CD4-positive, alpha-beta T cell treated with Interleukin-17A for 1 hour (primary cell): ENCODE measurements around the gene ETF1.
"Not testable (repeated sequence)": the region's sequence is repeated elsewhere in the genome, so short reads cannot be mapped to it uniquely, and the experiment has no call there.

Experiments used
- DNase-seq: peaks from one replicate; pipeline ENCODE4 v3.0.0-alpha.2; 2020

The ETF1 gene

GRCh38 chr5:138527170-138527569, 15.9 kb downstream of the ETF1 start:
- no peak for DNase-seq

GRCh38 chr5:138523406-138523805, 19.6 kb downstream of the ETF1 start:
- no peak for DNase-seq

GRCh38 chr5:138520971-138521370, 22.1 kb downstream of the ETF1 start:
- DNase-seq, result no peak

GRCh38 chr5:138517437-138517836, 25.6 kb downstream of the ETF1 start:
- DNase-seq, result no peak

GRCh38 chr5:138515556-138516245, 27.3 kb downstream of the ETF1 start:
- no peak for DNase-seq

GRCh38 chr5:138514021-138514420, 29.0 kb downstream of the ETF1 start:
- no peak for DNase-seq

- no peak for DNase-seq
These were observed 34.1 kb downstream of the ETF1 start for GRCh38 chr5:138508958-138509357.

GRCh38 chr5:138507485-138507884, 35.6 kb downstream of the ETF1 start:
- DNase-seq, result not testable (repeated sequence)

- no peak for DNase-seq
These were observed 36.4 kb downstream of the ETF1 start for GRCh38 chr5:138506370-138507306.

GRCh38 chr5:138504799-138505198, 38.2 kb downstream of the ETF1 start:
- DNase-seq, result no peak

GRCh38 chr5:138503487-138504270, 39.4 kb downstream of the ETF1 start:
- DNase-seq, result peak; percentile 72

- no peak for DNase-seq
These were observed 40.5 kb downstream of the ETF1 start for GRCh38 chr5:138502521-138502920.

- DNase-seq, result no peak
These were observed 40.9 kb downstream of the ETF1 start for GRCh38 chr5:138502121-138502520.

GRCh38 chr5:138498376-138498775, 44.7 kb downstream of the ETF1 start:
- no peak for DNase-seq

- DNase-seq, result no peak
These were observed 47.7 kb downstream of the ETF1 start for GRCh38 chr5:138495351-138495750.

GRCh38 chr5:138492560-138493045, 50.4 kb downstream of the ETF1 start:
- DNase-seq, result no peak

- peak; percentile 90 for DNase-seq
These were observed 51.1 kb downstream of the ETF1 start for GRCh38 chr5:138491669-138492559.

GRCh38 chr5:138491284-138491648, 51.8 kb downstream of the ETF1 start:
- no peak for DNase-seq

GRCh38 chr5:138490648-138491283, 52.3 kb downstream of the ETF1 start:
- no peak for DNase-seq

- DNase-seq, result no peak
These were observed 53.4 kb downstream of the ETF1 start for GRCh38 chr5:138489683-138490061.

GRCh38 chr5:138488481-138488945, 54.5 kb downstream of the ETF1 start:
- no peak for DNase-seq

- no peak for DNase-seq
These were observed 60.4 kb downstream of the ETF1 start for GRCh38 chr5:138482638-138483037.
